ENCODE data around the gene IRF3.

IRF3 gene

GRCh38 chr19:49710372-49710951 is 44.8 kb upstream of the IRF3 start:
- peak overlapping the region; percentile 59 for H4K8ac ChIP-seq (ENCODE audit: low read length)

GRCh38 chr19:49705919-49706318 is 40.3 kb upstream of the IRF3 start:
- no peak overlapping the region for H4K8ac ChIP-seq (ENCODE audit: low read length)
- no peak for DNase-seq
- H2BK15ac ChIP-seq (ENCODE audit: low read depth, poor library complexity, severe bottlenecking): no peak overlapping the region
- H3K79me1 ChIP-seq (replicated peaks; ENCODE audit: low read length, poor library complexity, severe bottlenecking): no peaks in the 10 kb centered on the region
- no peak overlapping the region for H3K4ac ChIP-seq (ENCODE audit: low read depth in 1 of 2, low read length in 2 of 2)
- 92% methylated on average over 16 of the region's 16 CpGs for WGBS
- no peak overlapping the region for H2BK5ac ChIP-seq (ENCODE audit: low read depth, low read length, poor library complexity, severe bottlenecking)
- H3K18ac ChIP-seq (ENCODE audit: low read depth in 1 of 2, low read length in 2 of 2): no peak overlapping the region
- no peak overlapping the region for H2BK12ac ChIP-seq (ENCODE audit: low read length in 2 of 2)
- H2AFZ ChIP-seq (ENCODE audit: low read depth, low read length): no peak overlapping the region
- no peak overlapping the region for H4K91ac ChIP-seq (ENCODE audit: low read length)
- no peak overlapping the region for H2AK5ac ChIP-seq (ENCODE audit: low read length, severe bottlenecking)
- H3K4me1 ChIP-seq (ENCODE audit: control insufficient read depth, insufficient read depth, low read depth, low read length): peaks cover 2% of the 10 kb centered on the region
- no peaks in the 10 kb centered on the region for H3K27me3 ChIP-seq (ENCODE audit: control insufficient read depth in 1 of 2, insufficient read depth in 1 of 2, low read length in 2 of 2)
- H3K9me3 ChIP-seq (ENCODE audit: control insufficient read depth, low read length): no peaks in the 10 kb centered on the region
- H3K23ac ChIP-seq (ENCODE audit: low read length in 2 of 2): no peak overlapping the region
- no peak overlapping the region for H2BK120ac ChIP-seq (ENCODE audit: low read depth, low read length)
- H3K4me2 ChIP-seq (ENCODE audit: low read length, poor library complexity, severe bottlenecking): no peak overlapping the region
- no peak overlapping the region for H3K4me3 ChIP-seq (ENCODE audit: insufficient read depth in 1 of 2, low read depth in 1 of 2, low read length in 2 of 2)
- no peak overlapping the region for H3K9ac ChIP-seq (ENCODE audit: low read length)
- H3K27ac ChIP-seq (ENCODE audit: low read length, poor library complexity, severe bottlenecking): no peak overlapping the region
- H3K14ac ChIP-seq (ENCODE audit: low read length in 2 of 2): no peak overlapping the region
- peaks cover 28 to 65% of the 10 kb centered on the region in 2 experiments for H3K36me3 ChIP-seq (ENCODE audit: control insufficient read depth in 1 of 2, insufficient read depth in 2 of 2, low read depth in 1 of 2, low read length in 2 of 2)

More at GRCh38 chr19:49710372-49710951, 44.8 kb upstream of the IRF3 start:
- H3K18ac ChIP-seq (ENCODE audit: low read depth in 1 of 2, low read length in 2 of 2): no peak overlapping the region
- H2BK5ac ChIP-seq (ENCODE audit: low read depth, low read length, poor library complexity, severe bottlenecking): no peak overlapping the region
- no peaks in the 10 kb centered on the region for H3K4me1 ChIP-seq (ENCODE audit: control insufficient read depth, insufficient read depth, low read depth, low read length)
- no peak overlapping the region for H3K27ac ChIP-seq (ENCODE audit: low read length, poor library complexity, severe bottlenecking)
- H3K36me3 ChIP-seq (ENCODE audit: control insufficient read depth in 1 of 2, insufficient read depth in 2 of 2, low read depth in 1 of 2, low read length in 2 of 2): peaks cover 21 to 55% of the 10 kb centered on the region in 2 experiments
- H3K4me2 ChIP-seq (ENCODE audit: low read length, poor library complexity, severe bottlenecking): no peak overlapping the region
- no peak overlapping the region for H3K4ac ChIP-seq (ENCODE audit: low read depth in 1 of 2, low read length in 2 of 2)
- H2BK12ac ChIP-seq (ENCODE audit: low read length in 2 of 2): peak overlapping the region in 1 of 2 experiments; percentile 60
- no peak overlapping the region for H2BK120ac ChIP-seq (ENCODE audit: low read depth, low read length)
- 67% methylated on average over 20 of the region's 20 CpGs for WGBS
- H2AK5ac ChIP-seq (ENCODE audit: low read length, severe bottlenecking): no peak overlapping the region
- no peak overlapping the region for H3K9ac ChIP-seq (ENCODE audit: low read length)
- no peak overlapping the region for H3K4me3 ChIP-seq (ENCODE audit: insufficient read depth in 1 of 2, low read depth in 1 of 2, low read length in 2 of 2)
- H3K14ac ChIP-seq (ENCODE audit: low read length in 2 of 2): no peak overlapping the region
- peak; percentile 86 for DNase-seq
- H3K79me1 ChIP-seq (replicated peaks; ENCODE audit: low read length, poor library complexity, severe bottlenecking): no peaks in the 10 kb centered on the region
- H2AFZ ChIP-seq (ENCODE audit: low read depth, low read length): no peak overlapping the region
- H3K27me3 ChIP-seq (ENCODE audit: control insufficient read depth in 1 of 2, insufficient read depth in 1 of 2, low read length in 2 of 2): no peaks in the 10 kb centered on the region
- H4K91ac ChIP-seq (ENCODE audit: low read length): no peak overlapping the region
- no peak overlapping the region for H3K23ac ChIP-seq (ENCODE audit: low read length in 2 of 2)
- H2BK15ac ChIP-seq (ENCODE audit: low read depth, poor library complexity, severe bottlenecking): no peak overlapping the region
- H3K9me3 ChIP-seq (ENCODE audit: control insufficient read depth, low read length): no peaks in the 10 kb centered on the region

- Histone ChIP-seq H3K4ac (ENCODE audit: low read depth in 1 of 2, low read length in 2 of 2) (no peak overlapping the region), H4K8ac (ENCODE audit: low read length) (no peak overlapping the region), H2AK5ac (ENCODE audit: low read length, severe bottlenecking) (no peak overlapping the region), H2BK15ac (ENCODE audit: low read depth, poor library complexity, severe bottlenecking) (no peak overlapping the region), H3K23ac (ENCODE audit: low read length in 2 of 2) (no peak overlapping the region), H3K27ac (ENCODE audit: low read length, poor library complexity, severe bottlenecking) (no peak overlapping the region), H3K36me3 (ENCODE audit: control insufficient read depth in 1 of 2, insufficient read depth in 2 of 2, low read depth in 1 of 2, low read length in 2 of 2) (peaks cover 21 to 64% of the 10 kb centered on the region in 2 experiments), H2BK5ac (ENCODE audit: low read depth, low read length, poor library complexity, severe bottlenecking) (no peak overlapping the region), H4K91ac (ENCODE audit: low read length) (no peak overlapping the region), H3K9me3 (ENCODE audit: control insufficient read depth, low read length) (no peaks in the 10 kb centered on the region), H2BK120ac (ENCODE audit: low read depth, low read length) (no peak overlapping the region), H3K4me1 (ENCODE audit: control insufficient read depth, insufficient read depth, low read depth, low read length) (peaks cover 2% of the 10 kb centered on the region), H3K14ac (ENCODE audit: low read length in 2 of 2) (no peak overlapping the region), H3K9ac (ENCODE audit: low read length) (no peak overlapping the region), H3K4me2 (ENCODE audit: low read length, poor library complexity, severe bottlenecking) (no peak overlapping the region), H3K4me3 (ENCODE audit: insufficient read depth in 1 of 2, low read depth in 1 of 2, low read length in 2 of 2) (no peak overlapping the region), H3K18ac (ENCODE audit: low read depth in 1 of 2, low read length in 2 of 2) (no peak overlapping the region), H2AFZ (ENCODE audit: low read depth, low read length) (no peak overlapping the region), H2BK12ac (ENCODE audit: low read length in 2 of 2) (no peak overlapping the region), H3K27me3 (ENCODE audit: control insufficient read depth in 1 of 2, insufficient read depth in 1 of 2, low read length in 2 of 2) (no peaks in the 10 kb centered on the region), H3K79me1 (replicated peaks; ENCODE audit: low read length, poor library complexity, severe bottlenecking) (no peaks in the 10 kb centered on the region)
- WGBS: 94% methylated on average over 22 of the region's 22 CpGs
- DNase-seq: no peak
Measured at GRCh38 chr19:49704888-49705642, 39.4 kb upstream of the IRF3 start.

- WGBS: 90% methylated on average over 36 of the region's 40 CpGs
- no peak overlapping the region for H2BK15ac ChIP-seq (ENCODE audit: low read depth, poor library complexity, severe bottlenecking)
- H3K36me3 ChIP-seq (ENCODE audit: control insufficient read depth in 1 of 2, insufficient read depth in 2 of 2, low read depth in 1 of 2, low read length in 2 of 2): peaks cover 21 to 47% of the 10 kb centered on the region in 2 experiments
- H4K91ac ChIP-seq (ENCODE audit: low read length): no peak overlapping the region
- H3K4me3 ChIP-seq (ENCODE audit: insufficient read depth in 1 of 2, low read depth in 1 of 2, low read length in 2 of 2): peak overlapping the region in 1 of 2 experiments; percentile 29
- H3K18ac ChIP-seq (ENCODE audit: low read depth in 1 of 2, low read length in 2 of 2): no peak overlapping the region
- no peak for DNase-seq
- no peak overlapping the region for H2BK5ac ChIP-seq (ENCODE audit: low read depth, low read length, poor library complexity, severe bottlenecking)
- no peak overlapping the region for H3K27ac ChIP-seq (ENCODE audit: low read length, poor library complexity, severe bottlenecking)
- peaks cover 2% of the 10 kb centered on the region for H3K4me1 ChIP-seq (ENCODE audit: control insufficient read depth, insufficient read depth, low read depth, low read length)
- no peak overlapping the region for H2BK12ac ChIP-seq (ENCODE audit: low read length in 2 of 2)
- H2AK5ac ChIP-seq (ENCODE audit: low read length, severe bottlenecking): no peak overlapping the region
- H3K79me1 ChIP-seq (replicated peaks; ENCODE audit: low read length, poor library complexity, severe bottlenecking): no peaks in the 10 kb centered on the region
- no peaks in the 10 kb centered on the region for H3K27me3 ChIP-seq (ENCODE audit: control insufficient read depth in 1 of 2, insufficient read depth in 1 of 2, low read length in 2 of 2)
- H3K9me3 ChIP-seq (ENCODE audit: control insufficient read depth, low read length): no peaks in the 10 kb centered on the region
- no peak overlapping the region for H3K14ac ChIP-seq (ENCODE audit: low read length in 2 of 2)
- H3K4ac ChIP-seq (ENCODE audit: low read depth in 1 of 2, low read length in 2 of 2): no peak overlapping the region
- no peak overlapping the region for H2AFZ ChIP-seq (ENCODE audit: low read depth, low read length)
- no peak overlapping the region for H4K8ac ChIP-seq (ENCODE audit: low read length)
- no peak overlapping the region for H3K9ac ChIP-seq (ENCODE audit: low read length)
- H3K23ac ChIP-seq (ENCODE audit: low read length in 2 of 2): no peak overlapping the region
- no peak overlapping the region for H3K4me2 ChIP-seq (ENCODE audit: low read length, poor library complexity, severe bottlenecking)
- H2BK120ac ChIP-seq (ENCODE audit: low read depth, low read length): no peak overlapping the region
Measured at GRCh38 chr19:49701271-49701786, 35.7 kb upstream of the IRF3 start.
